Osteocyte (in vitro differentiated cells): Measurements from ENCODE around the gene SPARCL1. TPM values are rescaled to one million over a fixed set of nuclear protein-coding genes. Genes with fewer than 3 reads are reported as not detected.
"Not testable (repeated sequence)": the region's sequence is repeated elsewhere in the genome, so short reads cannot be mapped to it uniquely, and the experiment has no call there.

ENCODE experiments used
- DNase-seq: peaks from one replicate; pipeline ENCODE4 v3.0.0; 2021; ENCODE audit warnings: mixed read lengths; ENCODE audit not compliant: unreplicated experiment; ENCODE audit errors: extremely low spot score
- H3K27ac Mint-ChIP-seq: one replicate; pipeline ENCODE4 v1.8.0; 2021; ENCODE audit warnings: mild to moderate bottlenecking, mixed read lengths; ENCODE audit not compliant: unreplicated experiment
- H3K27me3 Mint-ChIP-seq: one replicate; pipeline ENCODE4 v1.8.0; 2021; ENCODE audit warnings: mixed read lengths; ENCODE audit not compliant: unreplicated experiment
- H3K36me3 Mint-ChIP-seq: one replicate; pipeline ENCODE4 v1.8.0; 2021; ENCODE audit warnings: mixed read lengths; ENCODE audit not compliant: unreplicated experiment
- H3K4me1 Mint-ChIP-seq: one replicate; pipeline ENCODE4 v1.8.0; 2021; ENCODE audit warnings: mixed read lengths; ENCODE audit not compliant: unreplicated experiment
- H3K4me3 Mint-ChIP-seq: one replicate; pipeline ENCODE4 v1.8.0; 2021; ENCODE audit warnings: mild to moderate bottlenecking, moderate library complexity, mixed read lengths; ENCODE audit not compliant: unreplicated experiment
- H3K9me3 Mint-ChIP-seq: one replicate; pipeline ENCODE4 v1.8.0; 2021; ENCODE audit warnings: mixed read lengths; ENCODE audit not compliant: unreplicated experiment
- total RNA-seq: library from RNA; stranded (reverse); gene quantifications from 2 replicates; pipeline ENCODE4 v1.2.1, GENCODE V29; 2021
- TF ChIP-seq, protein P1 (sequence below): fragments of 200-600 bp; sonication (generic); IDR thresholded peaks from 2 replicates; pipeline ENCODE4 v1.5.0; 2021; ENCODE audit warnings: antibody characterized with exemption, mild to moderate bottlenecking, moderate library complexity

Gene SPARCL1
- total RNA-seq, 1 donor from 2014 or later: 4.0 TPM

DNA sequence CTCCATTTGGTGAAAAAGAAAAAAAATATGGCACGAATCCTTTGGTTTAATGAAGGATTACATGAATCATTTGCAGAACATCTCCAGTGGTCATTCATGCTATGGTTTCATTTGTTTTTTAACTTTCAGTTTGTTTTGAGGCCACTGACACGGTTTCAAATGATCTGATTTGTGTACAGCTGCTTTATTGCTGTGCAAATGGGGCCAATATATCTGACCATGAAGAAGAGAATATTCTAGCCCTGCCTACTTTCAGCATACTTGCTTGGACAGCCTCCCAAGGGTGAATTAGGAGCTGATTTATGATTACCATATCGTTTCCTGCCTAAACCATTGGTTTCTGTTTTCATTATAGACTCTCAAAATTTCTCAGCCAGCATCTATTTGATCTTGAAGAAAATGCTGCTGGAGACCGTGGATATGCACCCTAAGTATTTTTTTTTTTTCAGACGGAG is 30.7 kb downstream of the SPARCL1 start:
- no peaks in the 10 kb centered on the region for H3K27me3 Mint-ChIP-seq
- peaks cover 5% of the 10 kb centered on the region for H3K4me1 Mint-ChIP-seq
- no peak overlapping the region for H3K27ac Mint-ChIP-seq
- H3K9me3 Mint-ChIP-seq: no peaks in the 10 kb centered on the region
- no peak overlapping the region for H3K4me3 Mint-ChIP-seq
- TF ChIP-seq, protein P1, sequence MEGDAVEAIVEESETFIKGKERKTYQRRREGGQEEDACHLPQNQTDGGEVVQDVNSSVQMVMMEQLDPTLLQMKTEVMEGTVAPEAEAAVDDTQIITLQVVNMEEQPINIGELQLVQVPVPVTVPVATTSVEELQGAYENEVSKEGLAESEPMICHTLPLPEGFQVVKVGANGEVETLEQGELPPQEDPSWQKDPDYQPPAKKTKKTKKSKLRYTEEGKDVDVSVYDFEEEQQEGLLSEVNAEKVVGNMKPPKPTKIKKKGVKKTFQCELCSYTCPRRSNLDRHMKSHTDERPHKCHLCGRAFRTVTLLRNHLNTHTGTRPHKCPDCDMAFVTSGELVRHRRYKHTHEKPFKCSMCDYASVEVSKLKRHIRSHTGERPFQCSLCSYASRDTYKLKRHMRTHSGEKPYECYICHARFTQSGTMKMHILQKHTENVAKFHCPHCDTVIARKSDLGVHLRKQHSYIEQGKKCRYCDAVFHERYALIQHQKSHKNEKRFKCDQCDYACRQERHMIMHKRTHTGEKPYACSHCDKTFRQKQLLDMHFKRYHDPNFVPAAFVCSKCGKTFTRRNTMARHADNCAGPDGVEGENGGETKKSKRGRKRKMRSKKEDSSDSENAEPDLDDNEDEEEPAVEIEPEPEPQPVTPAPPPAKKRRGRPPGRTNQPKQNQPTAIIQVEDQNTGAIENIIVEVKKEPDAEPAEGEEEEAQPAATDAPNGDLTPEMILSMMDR: no peak
- no peaks in the 10 kb centered on the region for H3K36me3 Mint-ChIP-seq
- no peak for DNase-seq

DNA sequence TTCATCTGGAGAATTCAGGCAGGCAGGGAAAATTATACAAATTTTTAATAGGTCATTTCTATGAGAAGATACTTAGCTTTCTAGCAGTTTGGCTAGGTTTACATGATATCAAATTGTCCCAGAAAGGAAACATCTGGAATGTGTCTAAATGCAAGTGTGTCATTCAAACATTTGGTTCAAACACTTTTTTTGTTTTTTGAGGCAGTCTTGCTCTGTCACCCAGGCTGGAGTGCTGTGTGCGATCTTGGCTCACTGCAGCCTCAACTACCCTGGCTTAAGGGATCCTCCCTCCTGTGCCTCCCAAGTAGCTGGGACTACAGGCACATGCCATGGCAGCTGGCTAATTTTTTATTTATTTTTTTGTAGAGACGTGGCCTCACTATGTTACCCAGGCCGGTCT is 31.6 kb downstream of the SPARCL1 start:
- no peaks in the 10 kb centered on the region for H3K27me3 Mint-ChIP-seq
- H3K4me1 Mint-ChIP-seq: peaks cover 5% of the 10 kb centered on the region
- TF ChIP-seq, protein P1: no peak
- H3K27ac Mint-ChIP-seq: no peak overlapping the region
- H3K4me3 Mint-ChIP-seq: no peak overlapping the region
- H3K9me3 Mint-ChIP-seq: no peaks in the 10 kb centered on the region
- DNase-seq: no peak
- no peaks in the 10 kb centered on the region for H3K36me3 Mint-ChIP-seq

DNA sequence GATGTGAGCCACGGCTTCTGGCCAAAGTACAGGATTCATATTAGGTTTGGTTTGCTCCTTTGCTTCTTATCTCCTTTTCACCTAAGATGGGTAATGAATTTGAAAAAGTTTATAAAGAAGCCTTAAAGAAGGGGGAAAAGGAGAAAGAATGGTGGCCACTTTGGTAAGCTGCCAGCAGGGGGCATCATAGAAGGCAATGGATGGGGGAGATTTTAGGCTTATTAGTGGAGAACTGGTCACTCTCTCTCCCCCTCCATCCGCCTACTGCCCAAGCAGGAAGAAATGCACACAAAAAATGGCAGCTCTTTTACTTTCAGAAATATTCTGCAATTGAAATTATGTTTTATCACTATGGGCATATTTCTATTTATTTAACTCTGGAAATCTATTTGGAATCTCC is 32.0 kb downstream of the SPARCL1 start:
- no peak overlapping the region for H3K27ac Mint-ChIP-seq
- no peak for DNase-seq
- TF ChIP-seq, protein P1: peak; percentile 27
- H3K36me3 Mint-ChIP-seq: no peaks in the 10 kb centered on the region
- peaks cover 2% of the 10 kb centered on the region for H3K4me1 Mint-ChIP-seq
- H3K9me3 Mint-ChIP-seq: no peaks in the 10 kb centered on the region
- H3K27me3 Mint-ChIP-seq: no peaks in the 10 kb centered on the region
- no peak overlapping the region for H3K4me3 Mint-ChIP-seq

DNA sequence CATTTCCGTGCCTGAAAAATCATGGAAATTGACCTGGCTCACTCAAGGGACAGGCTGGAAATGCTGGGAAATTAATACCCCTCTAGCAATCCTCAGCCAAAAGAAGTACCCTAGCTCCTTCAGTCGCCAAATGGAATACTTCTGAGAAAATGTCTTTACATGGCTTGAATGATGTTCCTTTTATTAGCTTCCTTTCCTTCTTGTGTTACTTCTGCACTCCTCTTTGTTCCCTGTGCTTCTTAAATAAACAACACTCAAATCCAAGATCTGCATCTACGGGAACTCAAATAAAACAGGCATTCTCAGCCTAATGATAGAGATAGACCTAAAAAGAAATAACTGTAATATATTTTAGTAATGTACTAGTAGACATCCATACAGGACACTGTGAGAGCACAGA is 36.1 kb downstream of the SPARCL1 start:
- DNase-seq: no peak
- Mint-ChIP-seq H3K4me1 (peaks cover 2% of the 10 kb centered on the region), H3K36me3 (peaks cover 1% of the 10 kb centered on the region), H3K4me3 (no peak overlapping the region), H3K27me3 (no peaks in the 10 kb centered on the region), H3K9me3 (no peaks in the 10 kb centered on the region), H3K27ac (no peak overlapping the region)
- TF ChIP-seq, protein P1: no peak

DNA sequence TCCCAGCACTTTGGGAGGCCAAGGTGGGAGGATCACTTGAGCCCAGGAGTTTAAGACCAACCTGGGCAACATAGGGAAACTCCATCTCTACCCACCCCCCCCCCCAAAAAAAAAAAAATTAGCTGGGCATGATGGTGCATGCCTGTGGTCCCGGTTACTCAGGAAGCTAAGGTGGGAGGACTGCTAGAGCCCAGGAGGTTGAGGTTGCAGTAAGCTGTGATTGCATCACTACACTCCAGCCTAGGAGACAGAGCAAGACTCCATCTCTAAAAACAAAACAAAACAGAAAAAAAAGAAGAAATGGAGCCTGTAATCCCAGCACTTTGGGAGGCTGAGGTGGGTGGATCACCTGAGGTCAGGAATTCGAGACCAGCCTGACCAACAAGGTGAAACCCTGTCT is 37.3 kb downstream of the SPARCL1 start:
- not testable (repeated sequence) for H3K4me1 Mint-ChIP-seq, H3K4me3 Mint-ChIP-seq, H3K9me3 Mint-ChIP-seq, H3K36me3 Mint-ChIP-seq, H3K27ac Mint-ChIP-seq, DNase-seq, H3K27me3 Mint-ChIP-seq

DNA sequence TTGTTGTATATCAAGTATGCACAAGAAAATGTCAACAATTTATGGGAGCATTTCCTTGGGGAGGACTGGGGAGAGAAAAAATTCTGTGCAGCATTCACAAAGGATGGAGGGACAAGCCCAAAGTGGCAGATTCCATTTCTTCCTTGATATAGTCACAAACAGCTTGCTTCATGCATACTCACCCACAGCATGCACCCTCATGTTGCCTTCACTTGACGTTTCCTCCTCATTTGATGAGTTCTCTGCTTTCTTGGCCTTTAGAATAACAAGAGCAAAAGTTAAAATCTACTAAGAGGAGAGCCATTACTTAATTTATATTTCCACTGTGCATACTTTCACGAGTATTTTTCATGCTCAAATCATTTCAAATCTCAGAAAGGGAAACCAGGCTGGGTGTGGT is 37.7 kb downstream of the SPARCL1 start:
- Mint-ChIP-seq H3K36me3 (peaks cover 2% of the 10 kb centered on the region), H3K27me3 (no peaks in the 10 kb centered on the region), H3K4me1 (peaks cover 2% of the 10 kb centered on the region), H3K4me3 (no peak overlapping the region), H3K9me3 (no peaks in the 10 kb centered on the region), H3K27ac (no peak overlapping the region)
- TF ChIP-seq, protein P1: no peak
- DNase-seq: no peak
